ENCODE data around the gene KAZN.

GRCh38 chr1:14822996-14823395 is 224.5 kb downstream of the KAZN start:
- TF ChIP-seq CTCF (IDR thresholded peaks at IDR 0.05) (no peak), POLR2A (IDR thresholded peaks at IDR 0.05) (no peak)
